Transverse colon (tissue), 4 donors: Measurements from ENCODE around the gene OSCAR. TPM values are rescaled to one million over a fixed set of nuclear protein-coding genes. Genes with fewer than 3 reads are reported as not detected.

ENCODE experiments used
- DNase-seq: peaks from one replicate; pipeline ENCODE4 v3.0.0-alpha.2; 2019
- H3K27ac ChIP-seq, 4 donors: fragments of 200-600 bp; sonication (generic); 2 replicates each; pipeline ENCODE4 v1.5.1; 2016 to 2018; ENCODE audit warnings: inconsistent platforms in 4 of 4
- H3K27me3 ChIP-seq: fragments of 200-600 bp; sonication (generic); 2 replicates; pipeline ENCODE4 v1.5.1; 2017; ENCODE audit warnings: inconsistent platforms
- H3K36me3 ChIP-seq, 4 donors: fragments of 200-600 bp; sonication (generic); 2 replicates each; pipeline ENCODE4 v1.5.1; 2017 to 2019; ENCODE audit warnings: inconsistent platforms in 4 of 4
- H3K4me1 ChIP-seq, 4 donors: fragments of 200-600 bp; sonication (generic); 2 replicates each; pipeline ENCODE4 v1.5.1; 2017 to 2020; ENCODE audit warnings: inconsistent platforms in 4 of 4
- H3K4me3 ChIP-seq, 4 donors: fragments of 200-600 bp; sonication (generic); 1 replicate in 1 of 4; 2 replicates in 3 of 4; pipeline versions ENCODE4 v1.5.1 to v1.6.1; 2017 to 2019; ENCODE audit warnings: inconsistent platforms in 4 of 4
- H3K9me3 ChIP-seq, 2 donors: fragments of 200-600 bp; sonication (generic); 2 replicates each; pipeline ENCODE4 v1.5.1; 2017 to 2019; ENCODE audit warnings: inconsistent platforms in 2 of 2
- CTCF ChIP-seq, 5 experiments: fragments of 200-600 bp in 3 of 5; fragments of 450-650 bp in 2 of 5; sonication (generic) in 3 of 5; IDR thresholded peaks; 1 replicate in 2 of 5; 2 replicates in 3 of 5; pipeline ENCODE4 v1.5.1; 2016 to 2017; ENCODE audit warnings: antibody characterized with exemption in 5 of 5, inconsistent platforms in 3 of 5, mild to moderate bottlenecking in 2 of 5, moderate library complexity in 1 of 5
- EP300 ChIP-seq: sonication (generic); formaldehyde crosslinking; IDR thresholded peaks from one replicate; pipeline ENCODE4 v1.6.1; 2017; ENCODE audit warnings: antibody characterized with exemption, low read depth
- POLR2A ChIP-seq: fragments of 450-650 bp; IDR thresholded peaks from one replicate; pipeline ENCODE4 v1.6.1; 2016; ENCODE audit warnings: antibody characterized with exemption, mild to moderate bottlenecking, moderate library complexity
- POLR2AphosphoS5 ChIP-seq, 3 donors: sonication (generic); formaldehyde crosslinking; IDR thresholded peaks; one replicate each; pipeline ENCODE4 v1.6.1; 2016; ENCODE audit warnings: antibody characterized with exemption in 3 of 3
- WGBS, 2 donors: methylation state at CpG; one replicate each; pipeline ENCODE4 v1.1.5; 2018; ENCODE audit warnings: low coverage in 1 of 2; 5-methylcytosine and 5-hydroxymethylcytosine counted together
- in situ Hi-C, 4 donors: fragments of 200-750 bp; cut with MboI; loops; one replicate each; pipeline versions ENCODE4 v1.15.0 to v1.15.1; 2017; ENCODE audit warnings: low sequenced_read_pairs in 3 of 4, low pct_ligation_motif_present in 1 of 4, low pct_unique_long_range_greater_than_20kb in 1 of 4
- intact Hi-C: fragments of 100-400 bp; cut with DNase I; formaldehyde crosslinking; loops from one replicate; pipeline ENCODE4 v1.15.1; 2023; ENCODE audit warnings: low total_unique reads
- total RNA-seq, 4 donors: library from RNA; depleted of rRNA; stranded (reverse); fragments of >200 nt; gene quantifications; one replicate each; pipeline ENCODE4 v1.1.0, GENCODE V29; 2016

OSCAR gene
- total RNA-seq, 4 donors from 2014 or later, result 0.27 to 3.2 (median 0.75) TPM; not detected in 1

GRCh38 chr19:54138489-54139256 is 38.1 kb upstream of the OSCAR start:
- no peaks in the 10 kb centered on the region for H3K27me3 ChIP-seq
- in situ Hi-C loops, result no loop called here
- WGBS, 2 donors, result 30% methylated on average over 25 of the region's 31 CpGs; no CpG with 5 or more reads in 1 of the 2 donors
- peak overlapping the region; percentile 88 to 99 (median 94) for H3K27ac ChIP-seq
- H3K9me3 ChIP-seq, result no peaks in the 10 kb centered on the region
- H3K36me3 ChIP-seq, result peaks cover 0 to 13% (median 6%) of the 10 kb centered on the region in 4 donors
- TF ChIP-seq POLR2AphosphoS5 (IDR thresholded peaks at IDR 0.05) (no peak), CTCF (IDR thresholded peaks at IDR 0.05) (no peak), EP300 (no peak), POLR2A (no peak)
- H3K4me1 ChIP-seq, result peaks cover 17 to 42% (median 31%) of the 10 kb centered on the region in 4 donors
- peak overlapping the region; percentile 99 to 100 (median 100) for H3K4me3 ChIP-seq
- intact Hi-C loops, result no loop called here
- no peak for DNase-seq

DNA sequence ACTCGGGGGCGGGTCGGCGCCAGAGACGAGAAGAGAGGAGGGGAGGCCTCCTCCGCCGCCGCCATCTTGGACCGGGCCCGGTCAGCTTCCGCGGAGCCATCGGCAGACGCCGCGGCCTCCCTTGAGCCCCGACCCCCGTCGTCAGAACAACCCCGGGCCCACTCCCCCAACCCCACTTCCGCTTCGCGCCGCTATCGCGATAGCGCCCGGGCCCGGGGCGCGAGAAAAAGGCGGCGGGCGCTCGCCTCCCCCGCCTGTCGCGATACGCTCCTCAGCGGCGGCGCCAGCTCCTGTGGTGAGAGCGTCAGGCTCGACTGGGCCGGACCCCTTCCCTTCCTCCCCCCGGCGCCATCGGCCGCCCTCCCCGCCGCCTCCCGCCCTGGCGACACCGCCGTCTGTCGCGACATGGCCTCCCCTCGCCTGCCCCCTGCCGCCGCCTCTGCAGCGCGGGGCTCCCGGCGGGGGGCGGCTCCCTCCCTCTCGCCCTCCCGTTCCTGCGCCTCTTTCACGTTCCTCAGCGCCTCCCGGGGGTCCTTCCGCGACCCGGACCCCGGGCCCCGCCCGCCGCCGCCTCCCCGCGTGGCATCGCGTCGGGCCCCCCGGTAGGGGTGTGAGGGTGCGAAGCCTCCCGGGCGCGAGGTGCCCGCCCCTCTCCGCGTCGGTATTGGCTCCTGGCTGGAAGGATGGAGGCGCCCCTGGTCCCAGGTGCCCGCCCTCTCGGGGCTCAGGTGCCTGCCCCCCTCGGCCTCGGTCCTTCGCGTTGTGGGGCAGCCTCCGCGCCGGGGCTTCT is 37.3 kb upstream of the OSCAR start, which contains the start of gene CNOT3:
TSS of gene CNOT3 (plus strand) at position 64 of the 790 bp plus-strand sequence. CDS start 5,217 bp downstream, outside the sequence.
- TF ChIP-seq POLR2AphosphoS5 (IDR thresholded peaks at IDR 0.05) (peak; percentile 86 to 93 (median 86)), EP300 (no peak), CTCF (IDR thresholded peaks at IDR 0.05) (peak in 2 of 5 experiments; percentile 7 to 16), POLR2A (peak; percentile 78)
- intact Hi-C loops (no loop called here), in situ Hi-C loops (no loop called here)
- H3K4me1 ChIP-seq, result peaks cover 17 to 42% (median 31%) of the 10 kb centered on the region in 4 donors
- DNase-seq, result peak; percentile 43
- H3K36me3 ChIP-seq, result peaks cover 0 to 6% (median 3%) of the 10 kb centered on the region in 4 donors
- H3K27me3 ChIP-seq, result no peaks in the 10 kb centered on the region
- no peaks in the 10 kb centered on the region for H3K9me3 ChIP-seq
- WGBS, 2 donors, result 0% methylated on average over 56 of the region's 103 CpGs; no CpG with 5 or more reads in 1 of the 2 donors
- H3K27ac ChIP-seq, result peak within 1 kb of the TSS; percentile 88 to 99 (median 94)
- H3K4me3 ChIP-seq, result peak within 1 kb of the TSS; percentile 99 to 100 (median 100)

GRCh38 chr19:54136864-54137698 is 36.5 kb upstream of the OSCAR start:
- intact Hi-C loops, result no loop called here
- 0% methylated on average over 46 of the region's 46 CpGs; no CpG with 5 or more reads in 1 of the 2 donors for WGBS, 2 donors
- Histone ChIP-seq H3K4me3 (peak overlapping the region; percentile 1 to 100 (median 100)), H3K9me3 (no peaks in the 10 kb centered on the region), H3K27ac (peak overlapping the region; percentile 88 to 99 (median 94)), H3K27me3 (no peaks in the 10 kb centered on the region), H3K4me1 (peaks cover 17 to 42% (median 31%) of the 10 kb centered on the region in 4 donors), H3K36me3 (no peaks in the 10 kb centered on the region)
- DNase-seq, result peak; percentile 99
- peak; percentile 83 for TF ChIP-seq POLR2A
- TF ChIP-seq POLR2AphosphoS5 (IDR thresholded peaks at IDR 0.05), result peak; percentile 86 to 93 (median 90)
- no peak for TF ChIP-seq CTCF (IDR thresholded peaks at IDR 0.05)
- no peak for TF ChIP-seq EP300
- in situ Hi-C loops, result no loop called here
